HepG2 (cell line): ENCODE results near the gene SLC45A3. TPM values are rescaled to one million over a fixed set of nuclear protein-coding genes. Genes with fewer than 3 reads are reported as not detected.
A peak's percentile ranks its signal among the peaks of the same experiment; 100 is the strongest.

Source experiments
- ATAD3A ChIP-seq: sonication (generic); formaldehyde crosslinking; IDR thresholded peaks from 2 replicates; pipeline ENCODE4 v1.4.0; 2020; ENCODE audit warnings: missing genetic modification reagents
- CBX5 ChIP-seq: sonication (generic); formaldehyde crosslinking; IDR thresholded peaks from 2 replicates; pipeline ENCODE4 v1.4.0; 2020; ENCODE audit warnings: missing genetic modification reagents, borderline replicate concordance
- CHD2 ChIP-seq: IDR thresholded peaks from 2 replicates; pipeline ENCODE4 v1.6.1; 2011; ENCODE audit warnings: low read depth, low read length, improper control_type of control experiment
- HNF1B ChIP-seq: sonication (generic); formaldehyde crosslinking; IDR thresholded peaks from 2 replicates; pipeline ENCODE4 v1.5.1; 2020; ENCODE audit warnings: mild to moderate bottlenecking, moderate library complexity, missing genetic modification reagents
- POLR2G ChIP-seq: fragments of 200-400 bp; formaldehyde crosslinking; IDR thresholded peaks from 2 replicates; pipeline ENCODE4 v1.6.1; 2018; ENCODE audit warnings: mild to moderate bottlenecking, low read depth, low read length, moderate library complexity
- TBP ChIP-seq: sonication (generic); formaldehyde crosslinking; IDR thresholded peaks from 2 replicates; pipeline ENCODE4 v1.5.0; 2020; ENCODE audit warnings: missing genetic modification reagents
- TGIF2 ChIP-seq: IDR thresholded peaks from 2 replicates; pipeline ENCODE4 v1.6.1; 2016; ENCODE audit warnings: control low read depth, missing compliant biosample characterization
- ZFP36 ChIP-seq: fragments of 150-350 bp; IDR thresholded peaks from 2 replicates; pipeline ENCODE4 v1.6.1; 2018; ENCODE audit warnings: borderline replicate concordance, low read length, low read depth; ENCODE audit not compliant: partially characterized antibody
- ZFP36L1 ChIP-seq: sonication (generic); formaldehyde crosslinking; IDR thresholded peaks from 2 replicates; pipeline ENCODE4 v1.8.0; 2022; ENCODE audit warnings: mild to moderate bottlenecking, missing genetic modification reagents, moderate library complexity
- ZNF101 ChIP-seq: sonication (generic); formaldehyde crosslinking; IDR thresholded peaks from 2 replicates; pipeline ENCODE4 v1.4.0; 2020; ENCODE audit warnings: mild to moderate bottlenecking, low read depth, missing genetic modification reagents, borderline replicate concordance
- ZNF3 ChIP-seq: IDR thresholded peaks from 2 replicates; pipeline ENCODE4 v1.7.0; 2017; ENCODE audit warnings: inconsistent platforms
- ZNF326 ChIP-seq: sonication (generic); formaldehyde crosslinking; IDR thresholded peaks from 2 replicates; pipeline ENCODE4 v1.4.0; 2020; ENCODE audit warnings: missing genetic modification reagents, borderline replicate concordance
- ZNF333 ChIP-seq: sonication (generic); formaldehyde crosslinking; IDR thresholded peaks from 2 replicates; pipeline ENCODE4 v1.4.0; 2020; ENCODE audit warnings: mild to moderate bottlenecking, missing genetic modification reagents, borderline replicate concordance
- ZNF337 ChIP-seq: sonication (generic); formaldehyde crosslinking; IDR thresholded peaks from 2 replicates; pipeline ENCODE4 v1.5.1; 2020; ENCODE audit warnings: missing genetic modification reagents, low read depth, mild to moderate bottlenecking, borderline replicate concordance
- ZNF709 ChIP-seq: sonication (generic); formaldehyde crosslinking; IDR thresholded peaks from 2 replicates; pipeline ENCODE4 v1.5.0; 2020; ENCODE audit warnings: mild to moderate bottlenecking, missing genetic modification reagents
- ZNF768 ChIP-seq: sonication (generic); formaldehyde crosslinking; IDR thresholded peaks from 2 replicates; pipeline ENCODE4 v1.4.0; 2020; ENCODE audit warnings: missing genetic modification reagents
- ZNF770 ChIP-seq: sonication (generic); formaldehyde crosslinking; IDR thresholded peaks from 2 replicates; pipeline ENCODE4 v1.5.0; 2020; ENCODE audit warnings: mild to moderate bottlenecking, missing genetic modification reagents
- ZNF784 ChIP-seq: sonication (generic); formaldehyde crosslinking; IDR thresholded peaks from 2 replicates; pipeline ENCODE4 v1.5.1; 2020; ENCODE audit warnings: missing genetic modification reagents, mild to moderate bottlenecking, borderline replicate concordance
- ZSCAN20 ChIP-seq: sonication (generic); formaldehyde crosslinking; IDR thresholded peaks from 2 replicates; pipeline ENCODE4 v1.4.0; 2020; ENCODE audit warnings: missing genetic modification reagents, mild to moderate bottlenecking, borderline replicate concordance
- polyA plus RNA-seq, 8 experiments: library from polyadenylated mRNA; depleted of rRNA in 3 of 8; stranded (reverse) in 7 of 8; unstranded in 1 of 8; fragments of >200 nt; fragmentation: Illumina TruSeq in 4 of 8; extraction: Trizol in 4 of 8; gene quantifications; 2 replicates each; pipeline versions ENCODE4 v1.2.1 to v1.2.3, GENCODE V29; 2011 to 2016; ENCODE audit warnings: low read depth in 4 of 8, missing spikeins in 1 of 8, mixed read lengths in 1 of 8; ENCODE audit not compliant: insufficient read depth in 1 of 8
- total RNA-seq, 5 experiments: library from RNA; depleted of rRNA; stranded (reverse); fragments of >200 nt; fragmentation: Illumina TruSeq; extraction: Trizol; gene quantifications; 2 replicates each; pipeline ENCODE4 v1.2.3, GENCODE V29; 2016; ENCODE audit warnings: low read depth in 1 of 5
- TF ChIP-seq, protein P1 (sequence below): sonication (generic); formaldehyde crosslinking; IDR thresholded peaks from 2 replicates; pipeline ENCODE4 v1.4.0; 2020; ENCODE audit warnings: missing genetic modification reagents
- TF ChIP-seq, protein P2 (sequence below): sonication (generic); formaldehyde crosslinking; IDR thresholded peaks from 2 replicates; pipeline ENCODE4 v1.4.0; 2020; ENCODE audit warnings: missing genetic modification reagents
- TF ChIP-seq, protein P3 (sequence below): sonication (generic); formaldehyde crosslinking; IDR thresholded peaks from 2 replicates; pipeline ENCODE4 v1.5.0; 2020; ENCODE audit warnings: missing genetic modification reagents

The SLC45A3 gene
- total and polyA plus RNA-seq, 2 of the 13 experiments (the other 11 are each of a cell fraction or from before 2014, with no cell fraction given): 3.4 to 4.1 TPM

DNA sequence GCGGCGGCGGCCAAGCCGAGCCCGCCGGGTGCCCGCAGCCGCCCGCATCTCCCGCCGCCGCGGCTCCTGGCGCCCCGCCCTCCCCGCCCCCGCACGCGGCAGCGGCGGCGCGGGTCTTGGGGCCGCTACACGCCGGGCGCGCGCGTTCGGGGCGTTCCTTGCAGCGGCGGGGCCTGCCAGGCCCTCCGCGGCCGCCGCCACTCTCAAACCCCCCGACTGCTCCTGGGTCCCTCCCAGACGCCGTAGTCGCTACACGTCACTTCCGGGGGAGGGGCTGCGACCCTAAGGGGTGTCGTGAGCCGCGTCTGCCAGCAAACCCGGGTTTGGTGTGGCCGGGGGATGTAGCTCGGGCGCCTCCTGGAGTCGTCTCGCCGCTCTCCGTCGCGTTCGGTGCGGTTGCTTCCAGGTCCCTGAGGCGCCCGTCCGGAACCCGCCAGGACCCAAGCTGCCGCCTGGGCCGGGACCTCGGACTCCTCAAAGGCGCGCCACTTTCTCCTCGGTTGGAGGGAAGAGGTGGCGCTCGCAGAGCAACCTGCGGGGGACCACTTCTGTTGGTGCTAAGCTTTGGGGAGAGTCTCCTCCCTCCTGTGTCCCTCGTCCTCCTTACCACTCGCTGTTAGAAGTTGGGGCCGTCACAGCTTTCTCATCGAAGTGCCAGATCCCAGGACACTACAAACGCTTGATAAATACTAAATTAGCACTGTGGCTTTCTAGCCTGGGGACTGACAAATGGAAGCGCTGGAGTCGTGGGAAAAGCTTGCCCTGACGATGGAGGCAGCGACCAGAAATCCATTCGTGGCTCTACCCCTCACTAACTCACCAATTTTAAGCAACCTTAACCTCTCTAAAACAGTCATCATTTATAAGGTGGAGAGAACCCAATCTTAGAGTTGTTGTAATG is 48.3 kb downstream of the SLC45A3 start, which contains the start of gene ELK4 (continued):
- TF ChIP-seq ZFP36L1 (CRISPR knock-in tag) (no peak), ZNF784 (CRISPR knock-in tag) (peak; percentile 86; the same call in 1 of the 2 replicates), CHD2 (no peak), ZNF101 (CRISPR knock-in tag) (no peak), ATAD3A (no peak), CBX5 (CRISPR knock-in tag) (0 out of 2 replicates have a peak, but pooled peaks have one; percentile 21), ZNF3 (CRISPR knock-in tag) (no peak), ZNF709 (CRISPR knock-in tag) (no peak), ZNF333 (CRISPR knock-in tag) (no peak), TGIF2 (0 out of 2 replicates have a peak, but pooled peaks have one; percentile 22), POLR2G (peak; percentile 91), ZSCAN20 (CRISPR knock-in tag) (no peak), ZNF768 (CRISPR knock-in tag) (peak; percentile 85; the same call in 1 of the 2 replicates), ZFP36 (no peak), ZNF770 (peak; percentile 47; the same call in 1 of the 2 replicates), ZNF337 (CRISPR knock-in tag) (peak; percentile 64), TBP (CRISPR knock-in tag) (no peak), ZNF326 (CRISPR knock-in tag) (no peak), HNF1B (CRISPR knock-in tag) (peak; percentile 88)
- TF ChIP-seq, protein P1, sequence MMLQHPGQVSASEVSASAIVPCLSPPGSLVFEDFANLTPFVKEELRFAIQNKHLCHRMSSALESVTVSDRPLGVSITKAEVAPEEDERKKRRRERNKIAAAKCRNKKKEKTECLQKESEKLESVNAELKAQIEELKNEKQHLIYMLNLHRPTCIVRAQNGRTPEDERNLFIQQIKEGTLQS (CRISPR knock-in tag): peak; percentile 15; the same call in 1 of the 2 replicates
- TF ChIP-seq, protein P2, sequence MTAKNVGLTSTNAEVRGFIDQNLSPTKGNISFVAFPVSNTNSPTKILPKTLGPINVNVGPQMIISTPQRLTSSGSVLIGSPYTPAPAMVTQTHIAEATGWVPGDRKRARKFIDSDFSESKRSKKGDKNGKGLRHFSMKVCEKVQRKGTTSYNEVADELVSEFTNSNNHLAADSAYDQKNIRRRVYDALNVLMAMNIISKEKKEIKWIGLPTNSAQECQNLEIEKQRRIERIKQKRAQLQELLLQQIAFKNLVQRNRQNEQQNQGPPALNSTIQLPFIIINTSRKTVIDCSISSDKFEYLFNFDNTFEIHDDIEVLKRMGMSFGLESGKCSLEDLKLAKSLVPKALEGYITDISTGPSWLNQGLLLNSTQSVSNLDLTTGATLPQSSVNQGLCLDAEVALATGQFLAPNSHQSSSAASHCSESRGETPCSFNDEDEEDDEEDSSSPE (CRISPR knock-in tag): peak; percentile 77
- TF ChIP-seq, protein P3, sequence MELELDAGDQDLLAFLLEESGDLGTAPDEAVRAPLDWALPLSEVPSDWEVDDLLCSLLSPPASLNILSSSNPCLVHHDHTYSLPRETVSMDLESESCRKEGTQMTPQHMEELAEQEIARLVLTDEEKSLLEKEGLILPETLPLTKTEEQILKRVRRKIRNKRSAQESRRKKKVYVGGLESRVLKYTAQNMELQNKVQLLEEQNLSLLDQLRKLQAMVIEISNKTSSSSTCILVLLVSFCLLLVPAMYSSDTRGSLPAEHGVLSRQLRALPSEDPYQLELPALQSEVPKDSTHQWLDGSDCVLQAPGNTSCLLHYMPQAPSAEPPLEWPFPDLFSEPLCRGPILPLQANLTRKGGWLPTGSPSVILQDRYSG (CRISPR knock-in tag): no peak
